ENCODE results near the gene BARD1.

BARD1 gene

DNA sequence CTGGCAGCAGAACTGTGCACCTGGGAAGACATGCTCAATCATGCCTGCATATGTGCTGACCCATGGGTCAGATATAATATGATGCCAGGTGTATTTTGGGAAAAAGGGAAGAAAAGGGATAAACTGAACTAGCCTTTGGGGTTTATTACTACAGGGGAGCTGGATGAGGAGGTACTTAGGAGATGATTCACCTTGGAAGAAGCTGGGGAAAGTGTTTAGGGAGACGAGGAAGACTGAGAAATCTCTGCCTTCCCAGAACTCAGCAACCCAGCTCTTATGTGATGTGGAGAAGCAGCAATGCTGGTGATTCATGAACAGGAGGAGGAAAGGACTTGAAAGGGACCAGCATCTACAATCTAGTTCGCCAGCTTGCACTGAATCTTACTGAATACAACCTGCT, 110.2 kb downstream of the BARD1 start (continued):
- TF ChIP-seq, protein P1, sequence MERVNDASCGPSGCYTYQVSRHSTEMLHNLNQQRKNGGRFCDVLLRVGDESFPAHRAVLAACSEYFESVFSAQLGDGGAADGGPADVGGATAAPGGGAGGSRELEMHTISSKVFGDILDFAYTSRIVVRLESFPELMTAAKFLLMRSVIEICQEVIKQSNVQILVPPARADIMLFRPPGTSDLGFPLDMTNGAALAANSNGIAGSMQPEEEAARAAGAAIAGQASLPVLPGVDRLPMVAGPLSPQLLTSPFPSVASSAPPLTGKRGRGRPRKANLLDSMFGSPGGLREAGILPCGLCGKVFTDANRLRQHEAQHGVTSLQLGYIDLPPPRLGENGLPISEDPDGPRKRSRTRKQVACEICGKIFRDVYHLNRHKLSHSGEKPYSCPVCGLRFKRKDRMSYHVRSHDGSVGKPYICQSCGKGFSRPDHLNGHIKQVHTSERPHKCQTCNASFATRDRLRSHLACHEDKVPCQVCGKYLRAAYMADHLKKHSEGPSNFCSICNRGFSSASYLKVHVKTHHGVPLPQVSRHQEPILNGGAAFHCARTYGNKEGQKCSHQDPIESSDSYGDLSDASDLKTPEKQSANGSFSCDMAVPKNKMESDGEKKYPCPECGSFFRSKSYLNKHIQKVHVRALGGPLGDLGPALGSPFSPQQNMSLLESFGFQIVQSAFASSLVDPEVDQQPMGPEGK (CRISPR knock-in tag; IDR thresholded peaks at IDR 0.05; ENCODE audit: borderline replicate concordance), result no peak
- TF ChIP-seq ZC3H10 (CRISPR knock-in tag; IDR thresholded peaks at IDR 0.05) (no peak), ZFP3 (CRISPR knock-in tag; IDR thresholded peaks at IDR 0.05) (no peak), RARB (CRISPR knock-in tag; IDR thresholded peaks at IDR 0.05) (no peak), GLIS3 (CRISPR knock-in tag; IDR thresholded peaks at IDR 0.05) (no peak), ZFP30 (CRISPR knock-in tag; IDR thresholded peaks at IDR 0.05) (no peak)

- no peak for ATAC-seq
- TF ChIP-seq TCF4 (CRISPR knock-in tag; IDR thresholded peaks at IDR 0.05; ENCODE audit: borderline replicate concordance) (no peak), POU6F1 (CRISPR knock-in tag; IDR thresholded peaks at IDR 0.05; ENCODE audit: borderline replicate concordance, low read depth) (no peak), ZNF70 (CRISPR knock-in tag; IDR thresholded peaks at IDR 0.05) (no peak), ZFP30 (CRISPR knock-in tag; IDR thresholded peaks at IDR 0.05) (no peak), ARNTL (CRISPR knock-in tag; IDR thresholded peaks at IDR 0.05; ENCODE audit: borderline replicate concordance, low read depth) (no peak), ZC3H10 (CRISPR knock-in tag; IDR thresholded peaks at IDR 0.05) (no peak), ESRRG (CRISPR knock-in tag; IDR thresholded peaks at IDR 0.05) (no peak), BACH2 (CRISPR knock-in tag; IDR thresholded peaks at IDR 0.05; ENCODE audit: borderline replicate concordance) (no peak), RARB (CRISPR knock-in tag; IDR thresholded peaks at IDR 0.05) (no peak)
- TF ChIP-seq, protein P2, sequence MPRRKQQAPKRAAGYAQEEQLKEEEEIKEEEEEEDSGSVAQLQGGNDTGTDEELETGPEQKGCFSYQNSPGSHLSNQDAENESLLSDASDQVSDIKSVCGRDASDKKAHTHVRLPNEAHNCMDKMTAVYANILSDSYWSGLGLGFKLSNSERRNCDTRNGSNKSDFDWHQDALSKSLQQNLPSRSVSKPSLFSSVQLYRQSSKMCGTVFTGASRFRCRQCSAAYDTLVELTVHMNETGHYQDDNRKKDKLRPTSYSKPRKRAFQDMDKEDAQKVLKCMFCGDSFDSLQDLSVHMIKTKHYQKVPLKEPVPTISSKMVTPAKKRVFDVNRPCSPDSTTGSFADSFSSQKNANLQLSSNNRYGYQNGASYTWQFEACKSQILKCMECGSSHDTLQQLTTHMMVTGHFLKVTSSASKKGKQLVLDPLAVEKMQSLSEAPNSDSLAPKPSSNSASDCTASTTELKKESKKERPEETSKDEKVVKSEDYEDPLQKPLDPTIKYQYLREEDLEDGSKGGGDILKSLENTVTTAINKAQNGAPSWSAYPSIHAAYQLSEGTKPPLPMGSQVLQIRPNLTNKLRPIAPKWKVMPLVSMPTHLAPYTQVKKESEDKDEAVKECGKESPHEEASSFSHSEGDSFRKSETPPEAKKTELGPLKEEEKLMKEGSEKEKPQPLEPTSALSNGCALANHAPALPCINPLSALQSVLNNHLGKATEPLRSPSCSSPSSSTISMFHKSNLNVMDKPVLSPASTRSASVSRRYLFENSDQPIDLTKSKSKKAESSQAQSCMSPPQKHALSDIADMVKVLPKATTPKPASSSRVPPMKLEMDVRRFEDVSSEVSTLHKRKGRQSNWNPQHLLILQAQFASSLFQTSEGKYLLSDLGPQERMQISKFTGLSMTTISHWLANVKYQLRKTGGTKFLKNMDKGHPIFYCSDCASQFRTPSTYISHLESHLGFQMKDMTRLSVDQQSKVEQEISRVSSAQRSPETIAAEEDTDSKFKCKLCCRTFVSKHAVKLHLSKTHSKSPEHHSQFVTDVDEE (CRISPR knock-in tag; IDR thresholded peaks at IDR 0.05), result no peak
Measured at GRCh38 chr2:214696681-214697080, 112.8 kb downstream of the BARD1 start.

GRCh38 chr2:214695789-214696188, 113.7 kb downstream of the BARD1 start:
- no peak for ATAC-seq
- TF ChIP-seq OSR1 (CRISPR knock-in tag; IDR thresholded peaks at IDR 0.05) (no peak), TCF4 (CRISPR knock-in tag; IDR thresholded peaks at IDR 0.05; ENCODE audit: borderline replicate concordance) (no peak)

DNA sequence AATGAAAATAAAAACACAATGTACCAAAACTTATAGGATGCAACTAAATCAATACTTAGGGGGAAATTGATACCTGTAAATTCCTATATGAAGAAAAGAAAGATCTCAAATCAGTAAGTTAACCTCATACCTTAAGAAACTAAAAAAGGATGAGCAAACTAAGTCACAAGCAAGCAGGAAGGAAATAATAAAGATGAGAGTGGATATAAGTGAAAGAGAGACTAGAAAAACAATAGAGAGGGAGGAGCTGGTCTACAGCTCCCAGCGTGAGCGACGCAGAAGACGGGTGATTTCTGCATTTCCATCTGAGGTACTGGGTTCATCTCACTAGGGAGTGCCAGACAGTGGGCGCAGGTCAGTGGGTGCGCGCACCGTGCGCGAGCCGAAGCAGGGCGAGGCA, 125.9 kb downstream of the BARD1 start:
- ATAC-seq, result peak; percentile 66

DNA sequence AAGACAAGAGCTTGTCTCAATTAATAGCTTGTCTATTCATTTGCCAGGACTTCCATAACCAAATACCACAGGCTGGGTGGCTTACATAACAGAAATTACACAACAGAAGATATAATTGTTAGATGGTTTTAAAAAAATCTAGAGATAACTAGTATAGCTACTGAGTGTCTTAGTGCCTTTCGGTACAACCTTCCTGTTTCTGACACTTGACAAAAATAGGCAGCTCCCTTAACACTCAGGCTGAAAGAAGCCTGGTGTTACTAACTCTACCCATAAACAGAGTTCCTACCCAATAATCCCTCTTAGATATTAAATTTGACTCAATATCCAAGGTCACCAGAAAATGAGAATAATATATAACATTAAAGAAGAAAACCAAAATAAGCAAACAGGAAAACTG, 129.7 kb downstream of the BARD1 start:
- TF ChIP-seq ZFP3 (CRISPR knock-in tag; IDR thresholded peaks at IDR 0.05) (no peak), CSRNP3 (CRISPR knock-in tag; IDR thresholded peaks at IDR 0.05) (no peak), BACH2 (CRISPR knock-in tag; IDR thresholded peaks at IDR 0.05; ENCODE audit: borderline replicate concordance) (no peak)
- no peak for ATAC-seq

DNA sequence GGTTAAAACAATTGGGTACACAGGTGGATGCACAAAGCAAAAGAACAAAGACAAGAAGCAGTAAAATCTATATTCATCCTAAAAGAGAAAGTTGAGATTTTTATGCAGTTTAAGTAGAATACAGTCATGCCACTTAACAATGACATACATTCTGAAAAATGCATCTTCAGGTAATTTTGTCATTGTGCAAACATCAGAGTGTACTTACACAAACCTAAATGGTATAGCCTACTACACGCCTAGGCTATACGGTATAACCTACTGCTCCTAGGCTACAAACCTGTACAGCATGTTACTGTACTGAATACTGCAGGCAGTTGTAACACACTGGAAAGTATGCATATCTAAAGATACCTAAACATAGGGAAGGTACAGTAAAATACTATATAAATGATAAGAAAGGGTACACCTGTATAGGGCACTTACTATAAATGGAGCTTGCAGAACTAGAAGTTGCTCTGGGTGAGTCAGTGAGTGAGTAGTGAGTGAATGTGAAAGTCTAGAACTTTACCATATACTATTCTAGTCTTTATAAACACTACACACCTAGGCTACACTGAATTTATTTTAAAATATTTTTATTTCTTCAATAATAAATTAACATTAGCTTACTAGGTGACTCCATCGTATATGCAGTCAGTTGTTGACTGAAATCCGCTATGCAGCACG, 132.9 kb downstream of the BARD1 start:
- ATAC-seq, result no peak
- TF ChIP-seq ZNF70 (CRISPR knock-in tag; IDR thresholded peaks at IDR 0.05), result no peak
- no peak for TF ChIP-seq ZFP3 (CRISPR knock-in tag; IDR thresholded peaks at IDR 0.05)
- no peak for TF ChIP-seq ISL1 (CRISPR knock-in tag; IDR thresholded peaks at IDR 0.05)
- TF ChIP-seq ARNTL (CRISPR knock-in tag; IDR thresholded peaks at IDR 0.05; ENCODE audit: borderline replicate concordance, low read depth), result no peak
- TF ChIP-seq ZNF8 (CRISPR knock-in tag; IDR thresholded peaks at IDR 0.05), result no peak
- no peak for TF ChIP-seq CSRNP3 (CRISPR knock-in tag; IDR thresholded peaks at IDR 0.05)
- TF ChIP-seq RARB (CRISPR knock-in tag; IDR thresholded peaks at IDR 0.05), result no peak
- TF ChIP-seq TCF4 (CRISPR knock-in tag; IDR thresholded peaks at IDR 0.05; ENCODE audit: borderline replicate concordance), result no peak
- TF ChIP-seq, protein P3, sequence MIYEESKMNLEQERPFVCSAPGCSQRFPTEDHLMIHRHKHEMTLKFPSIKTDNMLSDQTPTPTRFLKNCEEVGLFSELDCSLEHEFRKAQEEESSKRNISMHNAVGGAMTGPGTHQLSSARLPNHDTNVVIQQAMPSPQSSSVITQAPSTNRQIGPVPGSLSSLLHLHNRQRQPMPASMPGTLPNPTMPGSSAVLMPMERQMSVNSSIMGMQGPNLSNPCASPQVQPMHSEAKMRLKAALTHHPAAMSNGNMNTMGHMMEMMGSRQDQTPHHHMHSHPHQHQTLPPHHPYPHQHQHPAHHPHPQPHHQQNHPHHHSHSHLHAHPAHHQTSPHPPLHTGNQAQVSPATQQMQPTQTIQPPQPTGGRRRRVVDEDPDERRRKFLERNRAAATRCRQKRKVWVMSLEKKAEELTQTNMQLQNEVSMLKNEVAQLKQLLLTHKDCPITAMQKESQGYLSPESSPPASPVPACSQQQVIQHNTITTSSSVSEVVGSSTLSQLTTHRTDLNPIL (CRISPR knock-in tag; IDR thresholded peaks at IDR 0.05; ENCODE audit: low read depth), result no peak
- TF ChIP-seq BACH2 (CRISPR knock-in tag; IDR thresholded peaks at IDR 0.05; ENCODE audit: borderline replicate concordance), result no peak
- no peak for TF ChIP-seq PPARA (CRISPR knock-in tag; IDR thresholded peaks at IDR 0.05; ENCODE audit: borderline replicate concordance)
- no peak for TF ChIP-seq OSR1 (CRISPR knock-in tag; IDR thresholded peaks at IDR 0.05)
